Stomach (tissue), 9 donors: Measurements from ENCODE around the gene TSPAN7. TPM values are rescaled to one million over a fixed set of nuclear protein-coding genes. Genes with fewer than 3 reads are reported as not detected.

Experiments used
- DNase-seq, 2 donors: peaks; one replicate each; pipeline versions ENCODE4 v3.0.0 to v3.0.0-alpha.2; 2013 to 2019
- H3K27ac ChIP-seq, 5 donors: fragments of 200-600 bp in 4 of 5; sonication (generic) in 4 of 5; one replicate each; pipeline ENCODE4 v1.5.1; 2013 to 2019; ENCODE audit warnings: mild to moderate bottlenecking in 1 of 5, moderate library complexity in 1 of 5
- H3K27me3 ChIP-seq, 3 donors: fragments of 200-600 bp; sonication (generic); one replicate each; pipeline ENCODE4 v1.5.1; 2017 to 2019; ENCODE audit warnings: mixed run types in 1 of 3
- H3K36me3 ChIP-seq, 4 donors: fragments of 200-600 bp; sonication (generic); 1 replicate in 3 of 4; 2 replicates in 1 of 4; pipeline ENCODE4 v1.5.1; 2016 to 2019
- H3K4me1 ChIP-seq, 4 donors: fragments of 200-600 bp; sonication (generic); one replicate each; pipeline ENCODE4 v1.5.1; 2016 to 2019
- H3K4me3 ChIP-seq, 4 donors: fragments of 200-600 bp; sonication (generic) in 3 of 4; one replicate each; pipeline ENCODE4 v1.5.1; 2016 to 2019; ENCODE audit warnings: mild to moderate bottlenecking in 1 of 4
- H3K9me3 ChIP-seq, 4 donors: fragments of 200-600 bp; sonication (generic); one replicate each; pipeline ENCODE4 v1.5.1; 2016 to 2019
- CTCF ChIP-seq, 7 experiments: fragments of 450-650 bp in 4 of 7; fragments of 200-600 bp in 3 of 7; sonication (generic) in 3 of 7; IDR thresholded peaks; one replicate each; pipeline ENCODE4 v1.5.1; 2016 to 2019; ENCODE audit warnings: antibody characterized with exemption in 7 of 7, control low read depth in 2 of 7, mild to moderate bottlenecking in 1 of 7
- EP300 ChIP-seq: sonication (generic); formaldehyde crosslinking; IDR thresholded peaks from one replicate; pipeline ENCODE4 v1.6.1; 2017; ENCODE audit warnings: antibody characterized with exemption
- POLR2A ChIP-seq, 4 donors: fragments of 450-650 bp; IDR thresholded peaks; one replicate each; pipeline ENCODE4 v1.6.1; 2016; ENCODE audit warnings: antibody characterized with exemption in 4 of 4, control low read depth in 2 of 4, mild to moderate bottlenecking in 1 of 4, moderate library complexity in 1 of 4
- POLR2AphosphoS5 ChIP-seq, 3 donors: sonication (generic); formaldehyde crosslinking; IDR thresholded peaks; one replicate each; pipeline ENCODE4 v1.6.1; 2016; ENCODE audit warnings: antibody characterized with exemption in 3 of 3
- WGBS, 5 donors: extraction: QIAGEN DNeasy Blood & Tissue Kit in 3 of 5; methylation state at CpG; one replicate each; pipeline versions ENCODE4 v1.1.5 to v1.1.7; 2013 to 2018; 5-methylcytosine and 5-hydroxymethylcytosine counted together
- intact Hi-C: fragments of 100-400 bp; cut with DNase I; formaldehyde crosslinking; loops from one replicate; pipeline ENCODE4 v1.15.1; 2023; ENCODE audit warnings: low total_unique reads
- polyA plus RNA-seq, 3 donors: library from polyadenylated mRNA; stranded (reverse); fragments of 200-250 nt; gene quantifications; one replicate each; pipeline ENCODE4 v1.2.3, GENCODE V29; 2013
- total RNA-seq, 5 donors: library from RNA; depleted of rRNA; stranded (reverse); fragments of >200 nt; gene quantifications; one replicate each; pipeline versions ENCODE4 v1.1.0 to v1.2.3, GENCODE V29; 2014 to 2016
- donor health status: healthy with polysubstance abuse.
- donor health status: Bipolar disorder and iron deficiency.
- donor health status: healthy.

Gene TSPAN7
- total and polyA plus RNA-seq, 8 donors, result 0.45 to 35.9 (median 12.0) TPM; not detected in 1

- H3K27me3 ChIP-seq, result peaks cover 0 to 3% (median 0%) of the 10 kb centered on the region in 3 donors
- no peaks in the 10 kb centered on the region for H3K36me3 ChIP-seq
- H3K9me3 ChIP-seq, result no peaks in the 10 kb centered on the region
- H3K4me1 ChIP-seq, result no peaks in the 10 kb centered on the region
- H3K27ac ChIP-seq, result no peak overlapping the region
- H3K4me3 ChIP-seq, result no peak overlapping the region
- intact Hi-C loops, result no loop called here
- TF ChIP-seq EP300 (no peak), POLR2AphosphoS5 (IDR thresholded peaks at IDR 0.05) (no peak), CTCF (IDR thresholded peaks at IDR 0.05) (no peak), POLR2A (IDR thresholded peaks at IDR 0.05) (no peak)
- DNase-seq, result no peak
These were observed 131.6 kb downstream of the TSPAN7 start for GRCh38 chrX:38692961-38693360.

GRCh38 chrX:38694394-38694793 is 133.1 kb downstream of the TSPAN7 start:
- 73 to 87% (median 80%) methylated on average over 5 of the region's 5 CpGs for WGBS, 5 donors
- Histone ChIP-seq H3K27ac (no peak overlapping the region), H3K9me3 (no peaks in the 10 kb centered on the region), H3K4me3 (no peak overlapping the region), H3K4me1 (no peaks in the 10 kb centered on the region), H3K36me3 (no peaks in the 10 kb centered on the region), H3K27me3 (peaks cover 0 to 3% (median 0%) of the 10 kb centered on the region in 3 donors)
- no peak for TF ChIP-seq EP300
- DNase-seq, result no peak
- intact Hi-C loops, result no loop called here

- DNase-seq, result no peak
- Histone ChIP-seq H3K4me3 (no peak overlapping the region), H3K4me1 (no peaks in the 10 kb centered on the region), H3K9me3 (no peaks in the 10 kb centered on the region), H3K27me3 (peaks cover 0 to 3% (median 0%) of the 10 kb centered on the region in 3 donors), H3K27ac (no peak overlapping the region), H3K36me3 (no peaks in the 10 kb centered on the region)
- intact Hi-C loops, result no loop called here
- WGBS, 5 donors, result 78 to 94% (median 90%) methylated on average over 3 of the region's 3 CpGs
- no peak for TF ChIP-seq POLR2AphosphoS5 (IDR thresholded peaks at IDR 0.05)
- no peak for TF ChIP-seq CTCF (IDR thresholded peaks at IDR 0.05)
- TF ChIP-seq EP300, result no peak
- no peak for TF ChIP-seq POLR2A (IDR thresholded peaks at IDR 0.05)
These were observed 136.1 kb downstream of the TSPAN7 start for GRCh38 chrX:38697461-38697860.

- WGBS, 5 donors, result 61 to 89% (median 77%) methylated on average over 3 of the region's 3 CpGs
- Histone ChIP-seq H3K9me3 (no peaks in the 10 kb centered on the region), H3K27me3 (peaks cover 0 to 3% (median 0%) of the 10 kb centered on the region in 3 donors), H3K4me1 (no peaks in the 10 kb centered on the region), H3K4me3 (no peak overlapping the region), H3K36me3 (no peaks in the 10 kb centered on the region), H3K27ac (no peak overlapping the region)
- TF ChIP-seq POLR2A (IDR thresholded peaks at IDR 0.05) (no peak), CTCF (IDR thresholded peaks at IDR 0.05) (no peak), POLR2AphosphoS5 (IDR thresholded peaks at IDR 0.05) (no peak), EP300 (no peak)
- DNase-seq, result no peak
- intact Hi-C loops, result no loop called here
These were observed 137.8 kb downstream of the TSPAN7 start for GRCh38 chrX:38699121-38699520.

GRCh38 chrX:38699696-38700095 is 138.4 kb downstream of the TSPAN7 start:
- Histone ChIP-seq H3K36me3 (no peaks in the 10 kb centered on the region), H3K9me3 (no peaks in the 10 kb centered on the region), H3K27ac (no peak overlapping the region), H3K4me3 (no peak overlapping the region), H3K4me1 (no peaks in the 10 kb centered on the region), H3K27me3 (peaks cover 0 to 3% (median 0%) of the 10 kb centered on the region in 3 donors)
- TF ChIP-seq POLR2AphosphoS5 (IDR thresholded peaks at IDR 0.05), result no peak
- no peak for TF ChIP-seq POLR2A (IDR thresholded peaks at IDR 0.05)
- TF ChIP-seq EP300, result no peak
- TF ChIP-seq CTCF (IDR thresholded peaks at IDR 0.05), result no peak
- DNase-seq, result no peak
- intact Hi-C loops, result no loop called here
- WGBS, 5 donors, result 29 to 45% (median 37%) methylated on average over 1 of the region's 1 CpG
